AG10803 (cell line): ENCODE results near the gene SYCE1.
A peak's percentile ranks its signal among the peaks of the same experiment; 100 is the strongest.
"Not testable (repeated sequence)": the region's sequence is repeated elsewhere in the genome, so short reads cannot be mapped to it uniquely, and the experiment has no call there.

Experiments used
- DNase-seq: peaks from one replicate; pipeline ENCODE4 v3.0.0; 2010; ENCODE audit warnings: low read depth
- H3K4me3 ChIP-seq: 2 replicates; pipeline ENCODE4 v1.5.1; 2011; ENCODE audit warnings: mild to moderate bottlenecking, low read length, control low read depth
- TF ChIP-seq, protein P1 (sequence below): conservative IDR thresholded peaks from 2 replicates; pipeline ENCODE4 v1.5.1; 2011; ENCODE audit warnings: mild to moderate bottlenecking, low read length, control low read depth, inconsistent platforms

SYCE1 gene

DNA sequence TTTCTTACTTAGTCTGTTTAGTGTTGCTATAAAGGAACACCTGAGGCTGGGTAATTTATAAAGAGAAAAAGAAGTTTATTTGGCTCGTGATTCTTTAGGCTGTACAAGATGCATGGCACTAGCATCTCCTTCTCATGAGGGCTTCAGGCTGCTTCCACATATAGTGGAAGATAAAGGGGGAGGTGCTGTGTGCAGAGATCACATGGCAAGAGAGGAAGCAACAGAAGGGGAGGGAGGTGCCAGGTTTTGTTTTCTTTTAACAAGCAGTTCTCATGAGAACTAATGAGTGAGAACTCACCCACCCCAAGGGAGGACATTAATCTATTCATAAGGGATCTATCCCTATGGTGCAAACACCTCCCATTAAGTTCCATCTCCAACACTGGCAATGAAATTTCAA is 20.9 kb downstream of the SYCE1 start:
- TF ChIP-seq, protein P1, sequence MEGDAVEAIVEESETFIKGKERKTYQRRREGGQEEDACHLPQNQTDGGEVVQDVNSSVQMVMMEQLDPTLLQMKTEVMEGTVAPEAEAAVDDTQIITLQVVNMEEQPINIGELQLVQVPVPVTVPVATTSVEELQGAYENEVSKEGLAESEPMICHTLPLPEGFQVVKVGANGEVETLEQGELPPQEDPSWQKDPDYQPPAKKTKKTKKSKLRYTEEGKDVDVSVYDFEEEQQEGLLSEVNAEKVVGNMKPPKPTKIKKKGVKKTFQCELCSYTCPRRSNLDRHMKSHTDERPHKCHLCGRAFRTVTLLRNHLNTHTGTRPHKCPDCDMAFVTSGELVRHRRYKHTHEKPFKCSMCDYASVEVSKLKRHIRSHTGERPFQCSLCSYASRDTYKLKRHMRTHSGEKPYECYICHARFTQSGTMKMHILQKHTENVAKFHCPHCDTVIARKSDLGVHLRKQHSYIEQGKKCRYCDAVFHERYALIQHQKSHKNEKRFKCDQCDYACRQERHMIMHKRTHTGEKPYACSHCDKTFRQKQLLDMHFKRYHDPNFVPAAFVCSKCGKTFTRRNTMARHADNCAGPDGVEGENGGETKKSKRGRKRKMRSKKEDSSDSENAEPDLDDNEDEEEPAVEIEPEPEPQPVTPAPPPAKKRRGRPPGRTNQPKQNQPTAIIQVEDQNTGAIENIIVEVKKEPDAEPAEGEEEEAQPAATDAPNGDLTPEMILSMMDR: no peak
- no peak overlapping the region for H3K4me3 ChIP-seq
- no peak for DNase-seq

DNA sequence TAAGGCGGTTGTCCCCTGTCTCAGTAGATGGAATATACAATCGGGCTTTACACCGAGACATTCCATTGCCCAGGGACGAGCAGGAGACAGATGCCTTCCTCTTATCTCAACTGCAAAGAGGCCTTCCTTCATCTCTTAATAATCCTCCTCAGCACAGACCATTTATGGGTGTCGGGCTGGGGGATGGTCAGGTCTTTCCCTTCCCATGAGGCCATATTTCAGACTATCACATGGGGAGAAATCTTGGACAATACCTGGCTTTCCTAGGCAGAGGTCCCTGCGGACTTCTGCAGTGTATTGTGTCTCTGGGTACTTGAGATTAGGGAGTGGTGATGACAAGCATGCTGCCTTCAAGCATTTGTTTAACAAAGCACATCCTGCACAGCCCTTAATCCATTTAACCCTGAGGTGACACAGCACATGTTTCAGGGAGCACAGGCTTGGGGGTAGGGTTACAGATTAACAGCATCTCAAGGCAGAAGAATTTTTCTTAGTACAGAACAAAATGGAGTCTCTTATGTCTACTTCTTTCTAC is 23.9 kb downstream of the SYCE1 start:
- not testable (repeated sequence) for DNase-seq

DNA sequence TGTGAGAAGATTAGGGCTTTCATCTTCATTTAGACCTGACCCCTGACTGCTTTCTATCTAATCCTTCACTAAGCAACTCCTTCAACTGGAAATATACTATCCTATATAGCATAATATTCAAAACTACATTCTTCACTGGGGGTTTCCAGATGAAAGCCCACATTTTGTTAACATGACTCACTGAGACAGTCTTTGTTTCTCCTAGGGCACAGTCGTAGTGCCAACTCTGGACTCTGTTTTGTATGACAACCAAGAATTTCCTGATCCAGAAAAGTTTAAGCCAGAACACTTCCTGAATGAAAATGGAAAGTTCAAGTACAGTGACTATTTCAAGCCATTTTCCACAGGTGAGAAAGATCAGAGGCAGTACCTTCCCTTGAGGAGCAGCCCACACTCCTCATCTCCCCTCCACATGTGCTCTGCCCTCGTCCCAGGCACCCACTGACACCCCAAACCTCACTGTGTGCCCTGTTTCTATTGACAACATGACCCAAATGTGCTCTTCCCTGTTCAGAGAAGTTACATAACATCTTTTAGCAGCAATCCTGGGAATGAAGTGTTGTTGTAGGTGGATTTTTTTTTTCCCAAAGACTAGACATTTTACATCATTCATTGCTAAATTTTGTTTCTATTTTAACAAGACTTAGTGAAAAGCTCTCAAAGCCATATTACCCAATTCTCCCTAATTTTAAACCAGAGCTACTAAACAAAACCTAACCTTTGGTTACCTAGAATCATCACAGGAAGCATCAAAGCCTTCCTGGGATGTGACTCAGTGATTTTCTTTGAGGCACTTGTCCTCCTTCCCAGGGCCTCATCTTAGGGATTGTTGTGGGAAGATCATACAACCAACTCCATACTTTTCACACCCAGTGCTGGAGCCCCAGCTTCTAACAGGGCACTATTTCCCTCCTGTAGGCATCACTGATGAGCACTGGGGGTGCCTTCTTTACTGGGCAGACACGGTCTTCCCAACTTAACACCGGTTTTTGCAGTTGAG is 27.5 kb downstream of the SYCE1 start:
- peak; percentile 6 for DNase-seq
- TF ChIP-seq, protein P1: no peak
- H3K4me3 ChIP-seq: no peak overlapping the region

More for the DNA sequence above, 23.9 kb downstream of the SYCE1 start:
- H3K4me3 ChIP-seq: not testable (repeated sequence)

DNA sequence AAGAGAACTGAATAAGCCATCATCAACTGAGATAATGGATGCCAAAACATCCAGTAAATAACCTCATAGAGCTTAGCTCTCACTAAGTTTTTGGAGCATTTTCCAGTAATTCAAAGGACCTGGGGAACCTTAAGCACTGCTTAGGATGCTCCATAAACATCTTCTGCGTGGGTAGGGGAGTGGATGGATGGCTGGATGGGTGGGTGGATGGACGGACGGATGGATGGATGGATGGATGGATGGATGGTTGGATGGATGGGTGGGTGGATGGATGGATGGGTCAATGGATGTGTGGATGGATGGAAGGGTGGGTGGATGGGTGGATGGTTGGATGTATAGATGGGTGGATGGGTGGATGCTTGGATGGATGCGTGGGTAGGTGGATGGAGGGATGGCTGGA is 29.2 kb downstream of the SYCE1 start:
- TF ChIP-seq, protein P1: no peak
- H3K4me3 ChIP-seq: no peak overlapping the region
- DNase-seq: no peak

DNA sequence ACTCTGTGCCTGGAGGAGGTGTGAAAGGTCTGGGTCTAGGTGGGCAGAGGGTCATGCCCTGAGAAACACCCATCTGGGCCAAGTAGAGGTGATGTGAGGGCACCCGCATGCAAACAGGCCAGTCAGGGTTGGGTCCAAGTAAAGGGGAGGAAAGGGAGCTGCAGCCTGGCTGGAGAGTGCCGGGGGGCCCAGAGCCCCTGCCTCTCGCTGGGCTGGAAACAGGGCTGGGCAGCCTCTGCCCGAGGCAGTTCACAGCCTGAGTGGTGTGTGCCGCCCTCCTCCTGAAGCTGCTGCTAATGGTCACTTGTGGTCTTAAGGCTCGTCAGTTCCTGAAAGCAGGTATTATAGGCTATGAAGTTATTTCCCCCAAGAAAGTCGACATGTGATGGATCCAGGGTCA is 31.0 kb downstream of the SYCE1 start:
- H3K4me3 ChIP-seq: no peak overlapping the region
- no peak for DNase-seq
- TF ChIP-seq, protein P1: no peak

DNA sequence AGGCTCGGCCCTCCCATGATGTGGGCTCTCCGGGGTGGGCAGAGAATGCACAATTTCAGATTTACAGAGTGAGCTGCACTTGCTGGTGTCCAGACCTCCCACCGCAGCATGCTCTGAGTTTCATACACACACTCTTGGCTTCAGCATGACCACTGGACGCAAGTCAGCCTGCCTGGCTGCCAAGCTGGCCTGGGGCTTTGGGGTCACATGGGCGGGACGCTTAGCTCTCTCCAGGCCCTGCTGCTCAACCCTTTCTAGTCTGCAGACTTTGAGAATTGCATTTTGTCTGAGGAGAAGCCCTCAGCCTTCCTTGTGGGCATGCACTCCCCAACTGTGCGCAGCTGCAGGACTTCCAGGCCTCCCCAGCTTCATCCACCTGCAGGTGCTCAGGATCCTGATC is 32.5 kb downstream of the SYCE1 start:
- TF ChIP-seq, protein P1: no peak
- no peak for DNase-seq

DNA sequence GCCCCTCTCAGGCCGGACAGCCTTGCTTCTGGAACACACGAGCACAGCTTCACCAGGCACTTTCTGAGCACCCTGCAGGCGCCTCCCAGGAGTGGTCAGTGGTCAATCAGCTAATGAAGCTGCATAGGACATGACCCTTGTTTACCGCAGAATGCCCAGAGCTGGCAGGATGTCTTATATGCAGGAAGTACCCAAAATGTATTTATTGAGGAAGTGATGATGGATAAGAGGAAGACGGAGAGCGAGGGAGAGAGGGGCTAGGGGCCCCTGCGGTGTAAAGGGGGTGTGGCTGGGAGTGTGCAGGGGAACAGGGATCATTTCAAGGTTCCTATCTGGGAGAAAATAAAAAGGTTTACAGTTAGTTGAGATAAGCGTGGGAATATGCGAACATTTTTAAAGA is 34.9 kb downstream of the SYCE1 start:
- no peak overlapping the region for H3K4me3 ChIP-seq
- TF ChIP-seq, protein P1: no peak

More for the DNA sequence above, 32.5 kb downstream of the SYCE1 start:
- H3K4me3 ChIP-seq: no peak overlapping the region

More for the DNA sequence above, 34.9 kb downstream of the SYCE1 start:
- DNase-seq: no peak
